HG02623 (cell line): ENCODE results near the gene ASIC1.

Experiments
- ATAC-seq: cut with Tn5 transposase; IDR thresholded peaks from one replicate; pipeline ENCODE4 v1.9.1; 2021; ENCODE audit warnings: moderate library complexity; ENCODE audit not compliant: unreplicated experiment

Gene ASIC1

GRCh38 chr12:50040657-50041056 lies 16.7 kb upstream of the ASIC1 start:
- ATAC-seq, result no peak

- no peak for ATAC-seq
Observed at GRCh38 chr12:50041062-50041860, 16.1 kb upstream of the ASIC1 start.

GRCh38 chr12:50041962-50042361 lies 15.4 kb upstream of the ASIC1 start:
- no peak for ATAC-seq

GRCh38 chr12:50042693-50043092 lies 14.7 kb upstream of the ASIC1 start:
- no peak for ATAC-seq

DNA sequence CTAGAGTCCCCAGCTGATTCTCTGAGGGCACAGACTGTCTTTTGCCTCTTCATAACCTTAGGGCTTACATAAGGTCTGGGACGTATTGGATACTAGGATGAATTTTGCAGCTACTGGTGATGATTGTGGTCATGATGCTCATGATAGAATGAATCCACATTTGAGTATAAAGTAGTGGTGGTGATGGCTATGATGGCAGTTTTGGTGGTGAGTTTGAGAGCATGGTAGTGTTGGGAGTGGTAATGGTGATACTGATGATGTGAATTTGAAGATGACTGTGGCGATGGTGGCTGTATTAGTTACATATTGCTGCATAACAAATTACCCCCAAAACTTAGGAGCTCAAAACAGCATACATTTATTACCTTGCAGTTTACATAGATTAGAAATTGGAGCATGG lies 14.1 kb upstream of the ASIC1 start:
- ATAC-seq, result no peak

GRCh38 chr12:50043854-50044253 lies 13.5 kb upstream of the ASIC1 start:
- no peak for ATAC-seq

GRCh38 chr12:50047693-50048250 lies 9.6 kb upstream of the ASIC1 start:
- no peak for ATAC-seq

- no peak for ATAC-seq
Observed at GRCh38 chr12:50049254-50050118, 7.9 kb upstream of the ASIC1 start.

- ATAC-seq, result no peak
Observed at GRCh38 chr12:50050119-50050385, 7.3 kb upstream of the ASIC1 start.

DNA sequence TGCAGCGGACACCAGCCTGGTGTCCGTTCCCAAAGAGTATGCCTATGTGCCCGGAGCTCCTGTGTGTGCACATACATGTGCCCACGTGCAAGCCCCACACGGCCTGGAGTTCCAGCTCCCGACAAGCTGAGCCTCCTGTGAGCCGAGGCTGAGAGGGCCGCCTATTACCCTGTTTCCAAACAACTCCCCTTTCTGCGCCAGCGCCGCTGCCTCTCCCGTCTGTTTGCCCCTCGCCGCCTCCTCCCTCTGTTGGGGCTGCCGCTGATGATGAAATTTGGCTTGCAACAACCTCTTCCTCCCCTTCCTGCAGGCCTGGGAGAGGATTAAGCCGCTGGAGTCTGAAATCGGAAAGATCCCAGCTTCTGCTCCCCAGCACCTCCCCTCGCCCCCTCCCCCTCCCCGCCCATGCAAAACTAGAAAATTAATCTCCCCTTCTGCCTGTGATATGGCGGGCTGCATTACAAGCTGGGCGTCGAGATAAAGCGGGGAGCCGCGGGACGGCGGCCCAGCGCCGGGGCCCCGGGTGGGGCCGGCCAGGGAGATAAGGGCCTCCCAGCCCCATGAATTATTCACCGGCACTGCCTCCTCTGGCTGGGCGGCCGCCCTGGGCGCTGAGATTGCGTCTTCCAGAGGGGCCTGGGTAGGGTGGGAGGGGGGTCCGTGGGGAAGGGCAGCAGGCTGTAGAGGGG lies 6.8 kb upstream of the ASIC1 start:
- ATAC-seq, result no peak

DNA sequence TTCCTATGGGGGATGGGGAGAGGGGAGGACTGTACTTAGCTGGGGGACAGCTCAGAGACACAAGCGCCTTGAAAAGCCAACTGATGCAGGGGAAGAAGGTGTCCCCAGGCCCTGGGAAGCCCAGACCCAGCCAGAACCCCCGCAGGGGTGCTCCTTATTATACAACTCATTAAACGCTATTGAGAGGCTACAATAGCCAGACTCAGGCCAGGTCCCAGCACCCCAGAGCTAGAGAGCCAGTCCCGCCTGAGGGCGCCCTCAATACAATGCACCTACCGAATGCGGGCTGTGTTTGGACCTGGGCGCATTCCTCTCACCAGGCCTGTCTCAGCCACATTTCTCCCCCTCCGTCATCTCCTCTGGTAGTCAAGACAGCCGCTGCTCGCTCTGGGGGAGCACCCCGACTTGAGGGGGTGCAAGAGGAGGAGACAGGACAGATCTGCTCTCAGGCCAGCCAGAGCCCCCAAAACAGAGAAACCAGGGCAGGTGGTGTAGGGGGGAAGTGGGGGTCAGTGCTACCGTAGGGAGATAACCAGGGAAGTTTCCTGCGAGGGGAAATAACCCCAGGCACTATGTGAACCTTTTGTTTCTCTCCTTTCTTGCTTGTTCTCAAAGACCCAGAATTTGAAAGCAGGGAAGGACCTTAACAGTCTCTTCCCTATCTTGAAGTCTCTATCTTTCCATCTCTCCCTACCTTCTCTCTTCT lies 6.1 kb upstream of the ASIC1 start:
- no peak for ATAC-seq

DNA sequence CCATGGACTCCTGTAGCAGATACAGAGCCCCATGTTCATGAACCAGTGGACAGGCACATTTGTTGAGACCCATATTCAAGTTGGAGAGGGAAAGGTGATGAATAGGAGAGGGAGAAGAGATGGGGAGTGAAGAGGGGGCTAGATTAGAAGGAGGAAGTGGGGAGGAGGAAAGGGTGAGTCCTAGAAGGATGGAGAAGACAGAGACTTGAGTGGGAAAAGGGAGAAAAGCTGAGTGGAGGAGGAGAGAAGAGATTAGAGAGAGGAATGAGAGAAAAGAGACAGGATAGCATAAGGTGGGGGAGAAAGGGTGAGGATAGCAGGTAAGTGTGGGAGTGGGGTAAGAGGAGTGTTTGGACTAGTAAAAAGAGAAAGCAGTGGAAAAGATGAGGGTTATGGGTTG lies 4.9 kb upstream of the ASIC1 start:
- ATAC-seq, result no peak

DNA sequence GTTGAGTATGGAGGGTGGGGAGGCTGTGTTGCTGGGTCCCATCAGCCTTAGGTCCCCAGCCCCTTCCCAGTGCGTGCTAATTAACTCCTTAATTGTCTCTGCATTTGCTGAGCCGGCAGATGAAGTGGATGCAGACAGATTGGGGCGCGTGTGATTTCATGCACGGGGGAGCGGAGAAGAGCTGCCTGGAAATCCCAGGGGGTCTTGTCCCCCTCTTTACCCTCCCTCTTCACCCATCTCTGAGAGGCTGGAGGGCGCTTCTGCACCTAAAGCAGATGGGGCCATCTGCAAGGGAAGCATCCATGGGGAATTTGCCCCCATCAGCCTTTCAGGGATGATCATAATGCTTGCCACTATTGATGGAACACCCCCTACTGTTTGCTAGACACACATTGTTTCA lies 4.4 kb upstream of the ASIC1 start:
- ATAC-seq, result no peak

GRCh38 chr12:50053583-50053982 lies 3.8 kb upstream of the ASIC1 start:
- ATAC-seq, result no peak

GRCh38 chr12:50055831-50056638 lies 1.4 kb upstream of the ASIC1 start:
- no peak for ATAC-seq

- no peak for ATAC-seq
Observed at GRCh38 chr12:50056639-50056976, 788 bp upstream of the ASIC1 start.

DNA sequence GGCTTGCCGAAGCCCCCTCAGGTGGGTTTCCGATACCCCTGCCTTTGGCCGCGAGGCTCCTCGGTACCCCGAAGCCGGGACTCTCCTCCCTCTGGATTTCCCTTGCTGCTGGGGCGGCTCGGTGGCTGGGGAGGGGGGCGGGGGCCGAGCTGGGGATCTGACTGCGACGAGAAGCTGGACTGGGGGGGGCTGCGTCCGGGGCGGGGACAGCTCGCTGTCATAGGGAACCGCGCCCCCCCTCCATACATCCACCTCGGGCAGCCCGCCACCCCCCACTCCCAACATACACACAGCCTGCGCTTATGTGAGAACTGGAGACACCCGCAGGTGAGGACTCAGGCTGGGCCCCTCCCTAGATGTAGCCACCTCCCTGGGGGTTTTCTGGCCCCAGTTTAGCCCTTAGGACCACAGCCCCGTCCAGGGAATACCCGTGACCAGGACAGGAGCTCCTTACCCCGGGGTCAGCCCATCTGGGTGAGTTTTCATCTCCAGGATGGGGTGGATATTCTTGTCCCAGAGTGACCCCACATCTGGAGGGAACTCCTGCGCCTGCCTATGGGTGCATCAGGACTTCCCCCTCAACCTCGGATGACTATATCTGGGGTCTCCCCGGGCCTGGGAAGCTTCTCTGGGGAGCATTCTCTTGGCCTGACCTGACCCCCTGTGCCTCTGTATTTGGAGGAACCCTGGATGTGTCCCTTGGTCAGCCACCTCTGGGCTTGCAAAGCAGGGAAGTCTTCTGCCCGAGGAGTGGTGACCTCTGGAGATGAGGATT lies 687 bp downstream of the ASIC1 start:
- no peak for ATAC-seq

GRCh38 chr12:50058743-50059312 lies 1.4 kb downstream of the ASIC1 start:
- no peak for ATAC-seq

- ATAC-seq, result no peak
Observed at GRCh38 chr12:50059440-50060119, 2.2 kb downstream of the ASIC1 start.
